Esophagus mucosa (tissue), 1 donor: ENCODE measurements around the gene KIF24. TPM values are rescaled to one million over a fixed set of nuclear protein-coding genes. Genes with fewer than 3 reads are reported as not detected.
A peak's percentile ranks its signal among the peaks of the same experiment; 100 is the strongest.
"Not testable (repeated sequence)": the region's sequence is repeated elsewhere in the genome, so short reads cannot be mapped to it uniquely, and the experiment has no call there.

Experiments used
- ATAC-seq: fragments of 200-7000 bp; cut with Tn5 transposase; one replicate; pipeline ENCODE4 v1.9.1; 2020
- total RNA-seq: library from RNA; stranded (reverse); gene quantifications from one replicate; pipeline ENCODE4 v1.2.4, GENCODE V29; 2023
- donor health status: DM: yes; HTN: yes; CAD: no.

KIF24 gene
- total RNA-seq, 1 donor from 2014 or later, result 2.0 TPM

DNA sequence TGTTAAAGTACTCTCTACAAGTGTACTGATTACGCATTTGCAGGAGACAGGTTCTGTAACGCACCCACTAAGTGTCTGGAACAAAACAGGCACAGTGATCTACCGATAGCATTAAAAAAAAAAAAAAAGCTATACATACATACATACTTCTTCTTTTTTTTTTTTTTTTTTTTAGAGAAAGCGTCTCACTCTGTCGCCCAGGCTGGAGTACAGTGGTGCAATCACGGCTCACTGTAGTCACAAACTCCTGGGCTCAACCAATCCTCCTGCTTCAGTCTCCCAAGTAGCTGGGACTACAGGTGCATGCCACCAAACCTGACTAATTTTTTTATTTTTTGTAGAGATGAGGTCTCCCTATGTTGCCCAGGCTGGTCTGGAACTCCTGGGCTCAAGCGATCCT lies 7.6 kb downstream of the KIF24 start:
- ATAC-seq, result no peak

DNA sequence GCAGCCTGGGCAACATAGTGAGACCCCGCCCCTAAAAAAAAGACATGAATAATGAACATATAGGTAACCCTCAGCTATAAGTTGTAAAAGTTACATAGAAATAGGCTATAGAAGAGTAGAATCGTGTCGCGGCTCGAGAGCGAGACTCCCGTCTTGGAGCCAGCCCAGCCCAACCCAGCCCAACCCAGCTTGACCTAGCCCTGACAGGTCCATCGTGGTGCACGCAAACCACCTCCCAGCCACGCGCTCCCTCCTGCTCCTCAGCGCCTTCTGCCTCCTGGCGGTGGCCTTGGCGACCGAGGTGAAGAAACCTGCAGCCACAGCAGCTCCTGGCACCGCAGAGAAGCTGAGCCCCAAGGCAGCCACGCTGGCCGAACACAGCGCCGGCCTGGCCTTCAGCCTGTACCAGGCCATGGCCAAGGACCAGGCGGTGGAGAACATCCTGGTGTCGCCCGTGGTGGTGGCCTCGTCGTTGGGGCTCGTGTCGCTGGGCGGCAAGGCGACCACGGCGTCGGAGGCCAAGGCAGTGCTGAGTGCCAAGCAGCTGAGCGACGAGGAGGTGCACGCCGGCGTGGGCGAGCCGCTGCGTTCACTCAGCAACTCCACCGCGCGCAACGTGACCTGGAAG lies 10.8 kb downstream of the KIF24 start:
- no peak for ATAC-seq

DNA sequence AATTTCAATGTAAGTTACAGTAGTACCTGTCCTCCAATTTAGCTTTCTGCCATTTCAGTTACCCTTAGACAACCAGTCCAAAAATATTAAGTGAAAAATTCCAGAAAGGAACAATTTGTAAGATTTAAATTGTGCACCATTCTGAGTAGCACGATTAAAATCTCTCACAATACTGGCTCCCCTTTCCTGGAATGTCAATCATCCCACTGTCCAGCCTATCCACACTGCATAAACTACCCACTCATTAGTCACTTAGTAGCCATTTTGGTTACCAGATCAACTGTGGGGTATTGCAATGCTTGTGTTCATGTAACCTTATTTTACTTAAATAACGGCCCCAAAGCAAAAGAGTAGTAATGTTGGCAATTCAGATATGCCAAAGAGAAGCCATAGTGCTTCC lies 11.6 kb downstream of the KIF24 start:
- ATAC-seq, result no peak

DNA sequence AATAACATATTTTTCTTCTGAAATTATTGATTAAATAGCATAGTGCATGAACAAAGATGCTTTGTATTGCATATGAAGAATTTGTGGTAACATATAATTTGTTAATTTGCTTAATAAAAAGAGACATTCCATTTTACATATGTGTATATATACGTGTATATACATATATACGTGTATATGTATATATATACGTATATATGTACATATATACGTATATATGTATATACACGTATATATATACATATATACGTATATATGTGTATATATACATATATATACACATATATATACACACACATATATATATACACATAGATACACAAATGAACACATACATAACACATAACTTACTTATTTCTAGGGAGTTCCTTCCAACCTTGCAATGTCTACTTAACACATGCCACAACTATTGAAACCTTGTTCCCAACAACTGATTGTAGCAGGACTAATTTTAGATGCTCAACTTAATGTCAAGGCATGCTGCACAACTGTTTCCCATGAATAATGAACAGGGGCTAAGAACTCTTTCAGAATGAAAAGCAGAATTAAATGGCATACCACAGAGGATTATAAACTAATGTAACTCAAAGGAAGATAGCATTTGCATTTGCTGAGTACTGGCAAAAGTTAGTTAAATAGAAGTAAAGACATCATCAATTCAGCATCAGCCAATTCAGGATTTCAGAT lies 17.4 kb downstream of the KIF24 start:
- ATAC-seq, result no peak

DNA sequence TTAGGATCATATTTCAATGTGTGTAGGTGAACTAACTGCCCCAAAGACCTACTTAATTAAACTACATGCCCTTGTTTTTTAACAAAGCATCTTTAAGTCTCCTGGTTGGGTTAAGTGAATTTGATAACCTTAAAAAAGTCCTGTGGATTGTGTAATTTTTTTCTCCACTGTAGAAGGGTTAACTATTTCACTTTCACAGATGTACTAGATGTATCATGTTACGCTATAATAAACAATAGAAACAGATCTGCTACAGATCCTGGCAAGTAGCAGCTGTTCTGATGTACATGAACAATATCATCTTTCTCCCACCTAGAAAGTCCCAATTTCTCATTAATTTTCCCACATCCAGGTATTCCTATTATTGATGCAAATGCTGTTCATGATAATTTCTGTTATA lies 18.9 kb downstream of the KIF24 start:
- ATAC-seq, result no peak

DNA sequence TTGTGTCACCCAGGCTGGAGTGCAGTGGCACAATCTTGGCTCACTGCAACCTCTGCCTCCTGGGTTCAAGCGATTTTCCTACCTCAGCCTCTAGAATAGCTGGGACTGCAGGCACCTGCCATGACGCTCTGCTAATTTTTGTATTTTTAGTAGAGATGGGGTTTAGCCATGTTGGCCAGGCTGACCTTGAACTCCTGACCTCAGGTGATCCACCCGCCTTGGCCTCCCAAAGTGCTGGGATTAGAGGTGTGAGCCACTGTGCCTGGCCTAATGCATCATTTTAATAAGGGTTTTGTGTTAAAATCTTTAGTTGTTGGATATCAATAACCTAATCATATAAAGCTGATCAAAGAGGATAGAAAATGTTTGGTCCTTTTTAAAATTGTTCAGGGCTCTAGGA lies 20.8 kb downstream of the KIF24 start:
- ATAC-seq, result not testable (repeated sequence)

DNA sequence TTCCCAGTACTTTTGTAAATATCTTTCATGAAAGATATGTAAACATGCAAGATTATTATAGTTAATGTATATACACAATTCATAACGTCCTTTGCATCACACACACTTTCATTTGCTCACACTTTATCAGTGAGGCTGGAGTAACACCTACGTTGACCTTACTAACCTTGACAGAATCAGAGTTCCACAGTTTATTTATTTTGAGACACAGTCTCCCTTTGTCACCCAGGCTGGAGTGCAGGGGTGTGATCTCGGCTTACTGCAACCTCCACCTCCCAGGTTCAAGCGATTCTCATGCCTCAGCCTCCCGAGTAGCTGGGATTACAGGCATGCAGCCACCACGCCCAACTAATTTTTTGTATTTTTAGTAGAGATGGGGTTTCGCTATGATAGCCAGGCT lies 28.0 kb downstream of the KIF24 start:
- not testable (repeated sequence) for ATAC-seq

DNA sequence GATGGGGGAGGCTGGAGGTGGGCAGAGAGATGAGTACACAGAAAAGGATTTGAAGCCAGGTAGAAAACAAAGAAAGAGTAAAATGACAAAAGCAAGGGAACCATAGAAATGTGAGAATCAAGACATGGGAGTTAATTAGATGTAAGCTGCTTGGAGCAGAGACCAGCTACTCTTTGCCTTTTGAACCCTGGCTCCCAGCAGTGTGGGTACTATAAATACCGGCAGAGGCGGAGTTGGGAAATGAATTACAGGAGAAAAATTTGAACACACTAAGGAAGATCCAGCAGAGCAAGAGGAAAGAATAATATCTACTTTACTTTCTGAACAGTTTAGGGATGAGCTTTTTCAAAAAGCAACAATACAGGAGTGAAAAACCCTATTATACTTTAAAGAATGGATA lies 36.5 kb downstream of the KIF24 start:
- ATAC-seq, result no peak

DNA sequence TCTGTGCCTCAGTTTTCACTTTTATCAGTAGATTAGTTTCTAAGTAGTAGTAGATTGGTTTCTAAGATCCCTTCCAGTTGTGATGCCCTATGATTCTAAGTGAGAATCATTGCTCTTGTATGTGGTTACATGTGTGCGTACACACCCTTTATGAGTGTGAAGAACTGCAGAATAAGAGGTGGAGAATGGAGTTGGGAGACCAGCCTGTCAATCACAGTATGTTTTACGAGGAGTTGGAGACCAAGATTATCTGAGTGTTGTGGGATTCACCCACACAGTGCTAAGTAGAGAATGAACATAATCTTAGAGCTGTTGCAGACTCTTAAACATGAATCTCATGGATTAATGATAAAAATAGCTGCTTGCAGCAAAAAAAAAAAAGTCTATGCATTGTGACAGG lies 37.6 kb downstream of the KIF24 start:
- ATAC-seq, result no peak

DNA sequence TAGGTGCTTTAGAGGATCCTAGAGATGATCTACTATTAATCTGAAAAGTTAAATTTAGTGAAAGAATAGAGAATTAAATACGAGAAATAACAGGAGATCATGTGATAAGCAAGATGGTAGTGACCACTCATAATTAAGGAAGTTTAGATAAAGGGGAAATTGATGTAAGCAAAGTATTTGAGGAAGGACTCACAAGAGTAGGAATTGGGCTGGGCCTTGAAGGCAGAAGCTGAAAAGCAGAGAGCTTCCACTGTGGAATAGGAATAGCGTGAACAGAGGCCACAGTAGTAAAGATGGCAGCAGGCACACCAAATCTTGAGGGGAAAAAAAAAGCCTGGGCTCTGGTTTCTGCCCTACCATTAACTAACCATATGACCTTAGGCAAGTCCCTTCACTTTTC lies 38.0 kb downstream of the KIF24 start:
- ATAC-seq, result no peak

DNA sequence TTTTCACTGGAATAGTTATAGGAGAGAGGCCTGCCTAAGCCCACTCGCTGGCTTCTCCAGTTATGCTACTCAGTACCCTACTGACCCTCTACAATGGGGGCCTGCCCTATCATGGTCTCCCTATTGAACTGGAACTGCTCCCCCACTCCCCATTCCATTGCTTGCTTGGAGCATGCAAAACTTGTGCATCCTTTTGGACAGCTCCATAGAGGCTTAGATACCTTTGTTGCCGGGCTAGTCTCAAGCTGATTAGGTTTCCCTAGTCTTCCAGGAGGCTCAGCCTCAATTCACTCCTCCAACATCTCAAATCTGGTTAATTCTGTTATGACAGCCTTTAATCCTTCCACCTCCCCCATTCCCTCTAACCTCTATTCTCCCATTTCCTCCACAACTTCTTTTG lies 39.9 kb downstream of the KIF24 start:
- no peak for ATAC-seq

DNA sequence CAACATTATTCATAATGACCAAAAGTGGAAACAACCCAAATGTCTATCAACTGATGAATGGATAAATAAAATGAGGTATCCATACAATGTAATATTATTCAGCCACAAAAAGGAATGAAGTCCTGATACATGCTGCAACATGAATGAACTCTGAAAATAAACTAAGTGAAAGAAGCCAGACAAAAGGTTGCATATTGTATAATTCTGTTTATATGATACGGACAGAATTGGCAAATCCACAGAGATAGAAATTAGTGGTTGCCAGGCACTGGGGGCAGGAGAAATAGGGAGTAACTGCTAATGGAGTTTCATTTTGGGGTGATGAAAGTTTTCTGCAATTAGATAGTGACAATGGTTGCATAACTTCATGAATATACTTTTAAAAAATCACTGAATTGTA lies 47.0 kb downstream of the KIF24 start:
- ATAC-seq, result no peak

DNA sequence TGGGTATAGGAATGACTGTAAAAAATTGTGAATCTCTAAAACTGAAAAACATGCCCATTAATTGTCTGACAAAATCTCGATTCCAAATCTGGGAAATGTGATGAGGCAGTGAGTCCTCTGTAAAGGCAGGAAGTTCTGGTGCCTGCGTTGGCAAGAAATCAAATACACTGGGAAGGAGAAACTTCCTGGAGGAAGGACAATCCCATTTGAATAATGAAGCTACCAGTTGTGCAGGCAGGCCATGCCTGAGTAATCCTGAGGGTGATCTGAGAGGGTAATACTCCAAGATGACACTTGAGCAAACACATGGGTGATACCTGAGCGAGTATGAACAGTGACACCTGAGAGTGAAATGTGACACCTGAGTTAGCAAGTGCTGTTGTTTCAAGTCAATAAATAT lies 49.7 kb downstream of the KIF24 start:
- peak; percentile 79 for ATAC-seq

Other genes starting within 250 kb of the KIF24 start
- gene DCAF12, start 202.6 kb downstream of the KIF24 start, total RNA-seq, result 39.5 TPM
- gene UBAP1, start 150.2 kb downstream of the KIF24 start, total RNA-seq, result 63.9 TPM
- 19.9 TPM for gene NUDT2, start 301 bp upstream of the KIF24 start, total RNA-seq
- 5.4 TPM for gene MYORG, start 47.6 kb upstream of the KIF24 start, total RNA-seq
- gene FAM219A, start 129.3 kb upstream of the KIF24 start, total RNA-seq, result 4.5 TPM
- not detected for gene DNAI1, start 129.5 kb upstream of the KIF24 start, total RNA-seq
- 0.24 TPM for gene ENHO, start 193.7 kb upstream of the KIF24 start, total RNA-seq